A673 (cell line): ENCODE data around the gene TMED10. TPM values are rescaled to one million over a fixed set of nuclear protein-coding genes. Genes with fewer than 3 reads are reported as not detected.

Experiments
- BruUV-seq: library from RNA; stranded (reverse); fragments of 400-500 nt; replicated peaks from 2 replicates; lab custom pipeline; 2021; lab: Mats Ljungman, UMichigan
- CTCF ChIA-PET: fragments of 300-600 bp; sonication (Branson Sonifier 250); formaldehyde crosslinking; loops from one replicate; lab custom pipeline; 2022; ENCODE audit warnings: antibody characterized with exemption; lab: Charles Lee
- POLR2A ChIA-PET: fragments of 300-600 bp; sonication (Branson Sonifier 250); formaldehyde crosslinking; loops from one replicate; lab custom pipeline; 2022; ENCODE audit warnings: antibody characterized with exemption; ENCODE audit not compliant: low non-redundant PET; lab: Charles Lee
- DNase-seq: peaks from one replicate; pipeline ENCODE4 v3.0.0-alpha.2; 2015; ENCODE audit warnings: low spot score
- H3K27ac ChIP-seq: fragments of 200-600 bp; sonication (generic); 2 replicates; pipeline ENCODE4 v1.5.1; 2016; ENCODE audit warnings: mixed run types, low read depth, mild to moderate bottlenecking, mixed read lengths, antibody characterized with exemption, low read length; ENCODE audit not compliant: poor library complexity, severe bottlenecking
- H3K27me3 ChIP-seq: fragments of 200-600 bp; sonication (generic); replicated peaks from 2 replicates; pipeline ENCODE4 v1.6.1; 2017; ENCODE audit warnings: mixed run types, low read depth, mild to moderate bottlenecking, mixed read lengths, antibody characterized with exemption, low read length; ENCODE audit not compliant: insufficient read depth, poor library complexity
- H3K36me3 ChIP-seq: fragments of 200-600 bp; sonication (generic); 2 replicates; pipeline ENCODE4 v1.6.1; 2016; ENCODE audit warnings: mixed run types, mild to moderate bottlenecking, mixed read lengths, antibody characterized with exemption, low read length; ENCODE audit not compliant: insufficient read depth, poor library complexity, severe bottlenecking
- H3K4me1 ChIP-seq: fragments of 200-600 bp; sonication (generic); 2 replicates; pipeline ENCODE4 v1.6.1; 2017; ENCODE audit warnings: mixed run types, mild to moderate bottlenecking, mixed read lengths, antibody characterized with exemption, low read length; ENCODE audit not compliant: insufficient read depth, poor library complexity, severe bottlenecking
- H3K4me3 ChIP-seq: fragments of 200-600 bp; sonication (generic); 2 replicates; pipeline ENCODE4 v1.5.1; 2016; ENCODE audit warnings: low read depth, mixed run types, mild to moderate bottlenecking, mixed read lengths, low read length; ENCODE audit not compliant: poor library complexity, severe bottlenecking
- H3K9me3 ChIP-seq: fragments of 200-600 bp; sonication (generic); 2 replicates; pipeline ENCODE4 v1.6.1; 2016; ENCODE audit warnings: mixed run types, low read depth, mild to moderate bottlenecking, mixed read lengths, antibody characterized with exemption, low read length; ENCODE audit not compliant: poor library complexity, severe bottlenecking
- EZH2 ChIP-seq: fragments of 200-600 bp; sonication (generic); IDR thresholded peaks from 2 replicates; pipeline ENCODE4 v1.6.1; 2017; ENCODE audit warnings: borderline replicate concordance, low read depth, mild to moderate bottlenecking, mixed read lengths, antibody characterized with exemption, low read length; ENCODE audit not compliant: poor library complexity, severe bottlenecking
- intact Hi-C: fragments of 100-400 bp; cut with micrococcal nuclease; formaldehyde crosslinking; loops from one replicate; pipeline ENCODE4 v1.10.0; 2022; ENCODE audit not compliant: unreplicated experiment
- total RNA-seq: library from RNA; stranded (reverse); gene quantifications from 2 replicates; pipeline ENCODE4 v1.2.3, GENCODE V29; 2021
- TF ChIP-seq, protein P1 (sequence below): fragments of 300-800, 200-600 bp; sonication (generic); conservative IDR thresholded peaks from 2 replicates; pipeline ENCODE4 v1.5.1; 2017; ENCODE audit warnings: low read depth, mild to moderate bottlenecking, antibody characterized with exemption, low read length, moderate library complexity, mixed read lengths

TMED10 gene
- total RNA-seq, 1 experiment from 2014 or later: 275 TPM

DNA sequence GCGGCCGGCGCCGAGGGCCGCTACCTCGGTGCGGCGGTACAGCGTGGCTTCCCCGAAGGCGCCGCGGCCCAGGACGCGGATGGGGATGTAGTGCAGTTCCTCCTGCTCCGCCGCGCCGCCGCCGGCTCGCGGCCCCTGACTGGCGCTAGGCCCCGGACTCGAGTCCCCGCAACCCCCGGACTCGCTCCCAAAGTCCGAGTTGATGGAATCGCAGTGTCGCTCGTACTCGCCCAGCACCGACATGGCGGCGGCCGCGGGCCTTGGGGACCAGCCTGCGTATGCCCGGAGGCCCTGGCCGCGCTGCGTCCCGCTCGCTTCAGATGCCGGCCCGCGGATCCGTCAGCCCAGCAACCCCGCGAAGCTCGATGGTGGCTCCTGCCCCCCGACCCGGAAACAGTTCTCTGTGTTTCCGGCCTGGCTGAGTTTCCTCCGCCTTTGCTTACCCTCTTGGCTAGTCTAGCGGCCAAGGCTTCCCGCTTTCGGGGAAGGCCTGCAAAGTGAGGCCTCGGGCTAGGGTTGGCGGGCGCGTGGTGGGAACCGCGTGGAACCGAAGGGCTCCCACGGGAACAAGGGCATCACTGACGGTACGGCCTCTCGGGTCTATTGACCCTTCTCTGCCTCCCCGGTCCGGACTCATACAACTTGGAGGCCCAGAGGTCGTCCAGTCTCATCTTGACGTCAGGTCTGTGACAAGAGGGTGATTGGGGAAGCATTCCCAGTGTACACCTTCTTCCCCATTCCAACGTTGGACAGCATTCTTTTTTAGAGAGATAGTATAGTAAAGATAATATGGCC, 49.5 kb downstream of the TMED10 start, which contains the start of gene NEK9:
TSS of gene NEK9 (minus strand) at position 370 of the 795 bp plus-strand sequence. CDS start at position 243, 127 bp downstream.
- BruUV-seq: no TSS peak
- CTCF ChIA-PET: interaction anchor here (0.8 kb wide), 1 partner anchor 169 kb away, joined by 6 read pairs; no protein-coding TSS in a partner anchor
- no peaks in the 10 kb centered on the region for H3K27me3 ChIP-seq
- peak; percentile 93 for DNase-seq
- peak within 1 kb of the TSS; percentile 83 for H3K27ac ChIP-seq
- intact Hi-C loops: loop anchor here (10.0 kb wide), 1 partner anchor 438 kb away; no protein-coding TSS in a partner anchor
- POLR2A ChIA-PET: interaction anchor here (0.7 to 1.2 kb wide), 2 partner anchors 168 to 184 kb away, joined by 3 read pairs; no protein-coding TSS in a partner anchor
- no peaks in the 10 kb centered on the region for H3K9me3 ChIP-seq
- peaks cover 4% of the 10 kb centered on the region for H3K36me3 ChIP-seq
- peaks cover 20% of the 10 kb centered on the region for H3K4me1 ChIP-seq
- peak within 1 kb of the TSS; percentile 69 for H3K4me3 ChIP-seq
- no peak for TF ChIP-seq EZH2
- TF ChIP-seq, protein P1, sequence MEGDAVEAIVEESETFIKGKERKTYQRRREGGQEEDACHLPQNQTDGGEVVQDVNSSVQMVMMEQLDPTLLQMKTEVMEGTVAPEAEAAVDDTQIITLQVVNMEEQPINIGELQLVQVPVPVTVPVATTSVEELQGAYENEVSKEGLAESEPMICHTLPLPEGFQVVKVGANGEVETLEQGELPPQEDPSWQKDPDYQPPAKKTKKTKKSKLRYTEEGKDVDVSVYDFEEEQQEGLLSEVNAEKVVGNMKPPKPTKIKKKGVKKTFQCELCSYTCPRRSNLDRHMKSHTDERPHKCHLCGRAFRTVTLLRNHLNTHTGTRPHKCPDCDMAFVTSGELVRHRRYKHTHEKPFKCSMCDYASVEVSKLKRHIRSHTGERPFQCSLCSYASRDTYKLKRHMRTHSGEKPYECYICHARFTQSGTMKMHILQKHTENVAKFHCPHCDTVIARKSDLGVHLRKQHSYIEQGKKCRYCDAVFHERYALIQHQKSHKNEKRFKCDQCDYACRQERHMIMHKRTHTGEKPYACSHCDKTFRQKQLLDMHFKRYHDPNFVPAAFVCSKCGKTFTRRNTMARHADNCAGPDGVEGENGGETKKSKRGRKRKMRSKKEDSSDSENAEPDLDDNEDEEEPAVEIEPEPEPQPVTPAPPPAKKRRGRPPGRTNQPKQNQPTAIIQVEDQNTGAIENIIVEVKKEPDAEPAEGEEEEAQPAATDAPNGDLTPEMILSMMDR: no peak

DNA sequence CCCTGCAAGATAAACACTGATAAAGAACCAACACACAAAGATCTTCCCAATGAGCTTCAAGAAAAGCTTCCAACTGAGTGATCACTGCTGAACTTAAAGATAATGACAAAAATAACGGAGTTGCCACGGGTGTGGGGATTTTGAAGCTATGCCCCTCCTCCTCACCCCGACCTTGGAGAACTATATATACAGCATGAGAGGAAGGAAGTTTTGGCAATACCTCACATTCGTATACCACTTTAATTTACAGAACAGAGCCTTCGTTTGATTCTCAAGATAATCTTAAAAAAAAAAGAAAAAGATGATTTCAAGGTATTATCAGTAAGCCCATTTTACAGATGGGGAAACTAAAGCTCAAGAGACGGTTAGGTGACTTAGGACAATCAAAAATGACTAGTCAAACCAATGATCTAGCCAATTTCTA, 50.3 kb downstream of the TMED10 start:
- H3K4me1 ChIP-seq: peaks cover 20% of the 10 kb centered on the region
- intact Hi-C loops: loop anchor here (10.0 kb wide), 1 partner anchor 439 kb away; no protein-coding TSS in a partner anchor
- ChIA-PET CTCF (no interaction called here), POLR2A (interaction anchor here (1.2 kb wide), 1 partner anchor 169 kb away, joined by 3 read pairs; no protein-coding TSS in a partner anchor)
- H3K9me3 ChIP-seq: no peaks in the 10 kb centered on the region
- no TSS peak for BruUV-seq
- H3K27me3 ChIP-seq: no peaks in the 10 kb centered on the region
- peaks cover 4% of the 10 kb centered on the region for H3K36me3 ChIP-seq
- peak overlapping the region; percentile 69 for H3K4me3 ChIP-seq
- peak; percentile 22 for DNase-seq
- peak overlapping the region; percentile 83 for H3K27ac ChIP-seq
- TF ChIP-seq EZH2: no peak
- TF ChIP-seq, protein P1: no peak

DNA sequence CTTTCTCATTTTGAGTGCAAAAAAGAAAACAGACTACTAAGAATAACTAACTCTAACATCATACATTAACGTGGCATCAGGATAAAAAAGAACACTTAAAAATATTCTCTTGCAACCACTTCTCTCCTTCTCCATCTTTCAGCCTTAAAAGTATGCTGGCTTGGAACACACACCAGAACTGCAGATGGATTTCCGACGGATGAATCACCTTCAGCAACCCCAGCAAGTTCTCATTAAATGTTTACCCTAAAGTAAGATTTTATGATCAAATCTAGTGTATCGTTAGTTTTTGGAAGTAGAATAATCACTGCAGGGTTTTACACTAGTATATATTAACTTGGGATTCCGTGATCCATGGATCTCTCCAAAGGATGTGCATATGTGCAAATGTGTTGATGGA, 50.8 kb downstream of the TMED10 start:
- TF ChIP-seq EZH2: no peak
- TF ChIP-seq, protein P1: no peak
- intact Hi-C loops: loop anchor here (10.0 kb wide), 1 partner anchor 439 kb away; no protein-coding TSS in a partner anchor
- CTCF ChIA-PET: no interaction called here
- Histone ChIP-seq H3K36me3 (peaks cover 4% of the 10 kb centered on the region), H3K4me1 (peaks cover 20% of the 10 kb centered on the region), H3K4me3 (peak overlapping the region; percentile 69), H3K27me3 (no peaks in the 10 kb centered on the region), H3K9me3 (no peaks in the 10 kb centered on the region), H3K27ac (no peak overlapping the region)
- POLR2A ChIA-PET: no interaction called here
- no TSS peak for BruUV-seq
- no peak for DNase-seq
